Myocyte (in vitro differentiated cells): ENCODE results near the gene SLC66A2. TPM values are rescaled to one million over a fixed set of nuclear protein-coding genes. Genes with fewer than 3 reads are reported as not detected.
"Not testable (repeated sequence)": the region's sequence is repeated elsewhere in the genome, so short reads cannot be mapped to it uniquely, and the experiment has no call there.

Experiments
- DNase-seq: peaks from one replicate; pipeline ENCODE4 v3.0.0-alpha.2; 2012; ENCODE audit warnings: low read depth
- total RNA-seq: library from RNA; depleted of rRNA; stranded (reverse); fragments of >200 nt; gene quantifications from 2 replicates; pipeline ENCODE4 v1.2.3, GENCODE V29; 2014

Gene SLC66A2
- total RNA-seq, 1 donor from 2014 or later: 51.4 TPM

DNA sequence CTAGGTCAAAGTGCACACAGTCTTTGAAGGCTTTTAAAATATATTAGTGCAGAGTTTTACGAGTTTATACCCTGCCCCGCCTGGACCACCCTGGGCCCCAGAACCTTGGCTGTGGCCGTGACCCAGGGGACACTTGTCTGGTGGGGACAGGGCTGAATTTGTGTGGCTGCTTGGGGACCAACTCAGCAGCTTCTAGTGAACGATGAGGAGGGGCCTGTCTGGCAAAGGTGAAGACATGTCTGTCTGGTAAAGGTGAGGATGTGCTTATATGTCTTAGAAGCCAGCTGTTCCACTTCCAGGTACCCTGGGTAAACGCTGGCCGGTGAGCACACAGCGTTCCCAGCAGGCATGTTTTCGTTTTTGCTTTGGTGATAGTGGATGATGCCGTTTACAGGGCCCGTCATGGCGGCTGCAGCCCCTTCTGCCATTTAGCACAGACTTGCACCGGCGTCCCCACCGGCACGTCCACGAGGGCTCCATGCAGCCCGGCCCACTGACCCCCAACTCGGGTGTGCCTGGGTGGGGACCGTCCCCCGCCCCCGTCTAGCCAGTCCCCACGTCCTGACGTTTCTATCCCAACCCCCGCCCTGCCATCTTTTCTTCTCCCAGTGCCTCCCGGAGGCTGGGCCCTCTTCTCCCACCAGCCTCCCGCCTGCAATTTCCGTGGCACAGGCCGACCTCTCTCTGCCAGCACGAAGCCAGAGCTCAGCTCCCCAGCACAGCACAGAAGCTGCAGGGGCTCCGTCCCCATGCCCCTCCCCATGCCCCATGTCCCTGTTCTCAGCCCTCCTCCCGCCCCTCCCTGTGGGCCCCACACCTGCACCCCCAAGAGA is 67.8 kb downstream of the SLC66A2 start:
- no peak for DNase-seq

DNA sequence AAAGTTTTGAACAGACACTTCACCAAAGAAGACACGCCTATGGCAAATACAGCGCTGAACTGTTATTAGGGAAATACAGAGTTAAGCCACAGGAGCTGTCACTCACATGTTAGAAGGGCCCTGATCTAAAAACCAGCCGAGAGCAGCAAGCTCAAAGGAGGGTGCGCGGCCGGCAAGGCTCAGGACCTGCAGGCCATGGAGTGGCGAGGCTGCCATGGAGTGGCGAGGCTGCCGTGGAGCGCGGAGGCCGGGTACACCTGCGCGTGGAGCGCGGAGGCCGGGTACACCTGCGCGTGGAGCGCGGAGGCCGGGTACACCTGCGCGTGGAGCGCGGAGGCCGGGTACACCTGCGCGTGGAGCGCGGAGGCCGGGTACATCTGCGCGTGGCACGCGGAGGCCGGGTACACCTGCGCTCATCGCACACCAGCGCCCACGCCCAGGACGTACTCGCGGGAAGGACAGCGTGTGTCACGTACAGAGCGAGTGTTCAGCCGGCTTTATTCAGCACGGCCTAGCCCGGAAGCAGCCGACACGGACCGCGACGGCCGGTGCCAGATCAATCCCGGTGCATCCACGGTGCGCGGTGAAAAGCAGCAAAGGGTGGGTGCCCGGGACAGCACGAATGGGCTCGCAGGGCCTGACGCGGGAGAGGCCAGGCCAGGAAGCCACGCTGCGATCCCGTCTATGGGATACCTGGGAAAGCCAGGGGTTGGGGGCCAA is 68.8 kb downstream of the SLC66A2 start:
- DNase-seq: no peak

DNA sequence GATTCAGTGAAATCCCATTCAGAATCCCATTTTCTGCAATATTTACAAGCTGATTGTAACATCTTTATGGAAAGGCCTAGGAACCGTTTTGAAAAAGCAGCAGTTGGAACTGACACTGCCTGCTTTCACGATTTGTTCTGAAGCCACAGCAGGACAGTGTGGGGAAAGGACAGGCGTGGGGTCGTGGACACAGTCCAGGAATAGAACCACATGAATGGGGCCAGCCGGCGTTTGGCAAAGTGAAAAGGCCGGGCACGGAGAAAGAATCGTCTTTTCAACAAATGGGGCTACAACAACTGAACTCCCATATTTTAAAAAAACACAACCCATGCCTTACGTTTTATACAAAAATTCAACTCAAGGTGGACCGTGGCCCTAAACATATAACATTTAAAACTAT is 69.8 kb downstream of the SLC66A2 start:
- no peak for DNase-seq

DNA sequence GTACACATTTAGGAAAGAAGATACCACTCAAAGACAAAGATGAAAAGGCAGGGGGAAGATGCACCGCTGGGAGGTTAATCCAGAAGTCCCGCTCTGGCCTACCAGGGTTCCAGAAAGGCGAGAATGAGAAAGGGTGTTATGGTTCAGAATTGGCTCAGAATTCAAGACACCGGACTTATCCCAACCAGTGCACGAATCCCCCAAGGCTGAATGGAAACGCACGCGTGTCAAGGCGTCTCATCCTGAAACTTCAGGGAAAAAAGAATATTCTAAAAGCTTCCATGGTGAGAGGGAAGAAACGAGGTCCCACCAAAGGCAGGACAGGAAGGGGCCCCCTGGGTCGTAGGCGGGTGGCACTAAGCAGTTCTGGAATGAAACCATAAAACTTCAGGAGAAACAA is 71.9 kb downstream of the SLC66A2 start:
- DNase-seq: no peak

DNA sequence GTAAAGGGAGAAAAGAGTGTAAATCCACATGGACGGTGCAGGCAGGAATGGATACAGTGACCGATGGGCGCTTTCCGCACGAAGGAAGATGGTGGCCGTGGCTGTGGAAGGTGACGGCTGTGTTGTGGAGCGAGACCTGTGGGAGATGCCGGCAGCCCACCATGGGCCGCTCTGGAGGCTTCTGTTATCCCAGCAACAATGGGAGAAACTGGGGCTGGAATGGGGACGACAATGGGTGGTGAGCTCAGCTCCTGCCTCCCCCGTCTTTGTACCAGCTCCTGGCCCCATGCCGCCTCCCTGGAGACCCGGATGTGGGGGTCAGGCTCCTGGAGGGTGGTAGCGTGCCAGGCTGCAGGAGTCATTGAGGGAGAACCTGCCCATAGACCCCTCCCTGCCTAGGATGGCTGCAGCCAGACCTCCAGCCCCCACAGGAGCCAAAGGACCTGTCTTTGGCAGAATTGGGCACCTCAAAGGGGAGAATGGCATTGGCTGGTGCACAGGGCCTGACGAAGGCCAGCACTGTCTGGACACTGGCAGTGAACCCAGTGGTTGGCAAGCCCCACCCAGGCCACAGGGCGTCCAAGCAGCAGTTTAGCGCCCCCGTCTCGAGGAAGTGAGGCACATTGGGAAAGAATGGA is 72.6 kb downstream of the SLC66A2 start:
- DNase-seq: no peak

DNA sequence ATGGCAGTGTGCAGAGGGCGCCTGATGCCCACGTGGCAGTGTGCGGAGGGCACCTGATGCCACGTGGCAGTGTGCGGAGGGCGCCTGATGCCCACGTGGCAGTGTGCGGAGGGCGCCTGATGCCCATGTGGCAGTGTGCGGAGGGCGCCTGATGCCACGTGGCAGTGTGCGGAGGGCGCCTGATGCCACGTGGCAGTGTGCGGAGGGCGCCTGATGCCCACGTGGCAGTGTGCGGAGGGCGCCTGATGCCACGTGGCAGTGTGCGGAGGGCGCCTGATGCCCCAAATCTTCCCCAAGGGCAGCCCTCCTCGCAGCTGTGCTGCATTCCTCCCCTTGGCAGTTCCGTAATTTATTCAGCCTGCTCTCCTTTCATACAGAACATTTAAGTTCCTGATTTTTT is 73.2 kb downstream of the SLC66A2 start:
- not testable (repeated sequence) for DNase-seq

DNA sequence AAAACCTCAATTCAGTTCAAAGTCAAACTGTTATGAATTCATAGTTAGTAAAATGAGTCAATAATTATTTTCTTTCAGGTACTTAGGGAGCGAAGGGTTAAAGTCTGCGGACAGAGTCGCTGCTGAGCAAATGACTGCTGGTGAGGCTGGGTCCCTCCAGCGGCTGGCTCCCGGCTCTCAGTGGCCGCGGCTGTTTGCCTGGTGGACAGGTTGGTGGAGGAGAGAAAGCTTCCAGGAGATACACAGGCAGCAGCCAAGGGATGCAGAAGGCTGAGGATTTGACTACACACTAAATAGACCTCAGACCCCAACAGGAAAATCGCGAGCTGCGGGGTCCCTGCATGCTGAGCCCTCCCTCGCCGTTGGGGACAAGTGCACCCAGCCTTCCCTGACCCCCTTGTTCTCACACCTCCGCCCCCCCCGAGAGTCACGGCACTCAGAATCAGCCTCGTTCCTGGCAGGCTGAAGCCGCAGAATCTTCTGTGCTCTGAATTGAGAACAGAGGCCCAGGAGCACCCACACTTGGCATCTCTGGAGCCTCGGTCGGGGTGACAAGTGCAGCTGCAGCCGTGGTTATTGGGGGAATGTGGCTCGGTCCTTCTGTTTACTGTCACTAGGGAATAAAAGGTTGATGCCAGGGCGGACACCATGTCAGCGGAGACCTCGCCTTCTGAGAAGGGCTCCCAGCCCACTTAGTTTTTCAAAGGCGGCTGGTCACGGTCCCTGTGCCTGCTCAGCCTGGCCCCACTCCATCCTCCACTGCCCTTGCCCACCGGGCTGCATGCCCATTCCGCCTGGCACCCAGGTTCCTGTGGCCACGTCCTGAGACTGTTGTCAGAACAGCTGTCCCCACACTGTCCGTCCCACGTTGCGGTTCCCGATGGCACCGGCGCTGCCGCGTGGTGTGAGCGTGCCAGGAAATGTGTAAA is 74.0 kb downstream of the SLC66A2 start:
- DNase-seq: peak; percentile 83

DNA sequence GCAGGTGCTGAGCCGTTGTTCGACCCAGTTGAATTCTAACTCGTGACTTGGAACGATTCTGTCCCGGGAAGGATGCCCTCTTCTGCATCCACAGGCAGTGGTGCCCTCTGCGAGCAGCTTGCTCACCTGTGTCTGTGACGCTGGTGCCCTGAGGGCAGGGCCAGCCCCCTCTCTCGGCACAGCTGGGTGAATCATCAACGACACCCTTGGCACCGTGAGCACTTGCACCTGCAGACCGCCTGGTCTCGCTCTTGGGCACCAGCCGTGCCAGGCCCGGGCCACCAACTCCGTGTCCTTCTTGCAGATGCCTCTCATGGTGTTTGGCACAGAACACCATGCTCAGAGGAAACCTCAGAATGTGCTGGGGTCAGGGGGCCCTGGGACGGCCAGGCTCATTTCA is 75.0 kb downstream of the SLC66A2 start:
- no peak for DNase-seq

DNA sequence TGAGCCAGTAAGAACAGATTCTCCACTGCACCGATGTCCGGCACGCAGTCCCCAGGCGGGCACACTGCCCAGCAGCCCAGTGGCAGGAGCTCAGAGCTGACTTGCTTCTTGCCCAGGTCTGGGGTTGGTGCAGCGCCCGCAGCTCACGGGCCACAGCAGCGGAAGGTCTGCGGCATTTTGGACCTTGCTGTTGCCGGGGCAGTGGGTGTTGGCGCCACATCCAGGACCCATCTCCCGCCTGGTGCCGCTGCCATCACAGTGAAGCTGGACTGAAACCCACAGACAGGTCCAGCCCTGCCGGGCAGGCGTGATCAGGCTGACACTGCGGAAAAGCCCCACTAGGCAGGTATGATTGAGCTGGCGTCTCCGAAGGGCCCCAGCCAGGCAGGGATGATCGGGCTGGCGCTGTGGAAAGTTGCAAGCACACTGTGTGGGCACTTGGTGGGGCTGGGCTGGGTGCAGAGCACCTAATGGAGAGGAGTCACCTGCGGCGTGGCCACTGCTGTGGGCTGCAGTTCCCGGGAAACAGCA is 75.5 kb downstream of the SLC66A2 start:
- no peak for DNase-seq

DNA sequence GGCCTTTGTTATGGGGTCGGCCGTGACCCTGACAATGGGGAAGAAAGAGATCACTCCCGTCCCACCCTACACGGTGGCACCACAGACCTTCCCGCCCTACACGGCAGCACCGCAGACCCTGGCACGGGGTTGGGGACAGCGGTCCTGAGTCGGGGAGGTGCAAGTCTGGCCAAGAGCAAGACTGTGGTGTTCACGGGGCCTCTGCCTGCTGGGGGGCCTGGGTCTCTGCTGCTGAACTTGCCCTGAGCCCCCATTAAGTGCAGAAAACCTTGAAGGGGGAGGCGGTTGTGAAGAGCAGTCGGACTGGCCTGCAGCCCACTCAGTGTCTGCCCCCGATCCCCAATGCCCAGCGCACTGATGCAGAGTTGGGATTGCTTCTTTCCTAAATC is 75.9 kb downstream of the SLC66A2 start:
- no peak for DNase-seq

DNA sequence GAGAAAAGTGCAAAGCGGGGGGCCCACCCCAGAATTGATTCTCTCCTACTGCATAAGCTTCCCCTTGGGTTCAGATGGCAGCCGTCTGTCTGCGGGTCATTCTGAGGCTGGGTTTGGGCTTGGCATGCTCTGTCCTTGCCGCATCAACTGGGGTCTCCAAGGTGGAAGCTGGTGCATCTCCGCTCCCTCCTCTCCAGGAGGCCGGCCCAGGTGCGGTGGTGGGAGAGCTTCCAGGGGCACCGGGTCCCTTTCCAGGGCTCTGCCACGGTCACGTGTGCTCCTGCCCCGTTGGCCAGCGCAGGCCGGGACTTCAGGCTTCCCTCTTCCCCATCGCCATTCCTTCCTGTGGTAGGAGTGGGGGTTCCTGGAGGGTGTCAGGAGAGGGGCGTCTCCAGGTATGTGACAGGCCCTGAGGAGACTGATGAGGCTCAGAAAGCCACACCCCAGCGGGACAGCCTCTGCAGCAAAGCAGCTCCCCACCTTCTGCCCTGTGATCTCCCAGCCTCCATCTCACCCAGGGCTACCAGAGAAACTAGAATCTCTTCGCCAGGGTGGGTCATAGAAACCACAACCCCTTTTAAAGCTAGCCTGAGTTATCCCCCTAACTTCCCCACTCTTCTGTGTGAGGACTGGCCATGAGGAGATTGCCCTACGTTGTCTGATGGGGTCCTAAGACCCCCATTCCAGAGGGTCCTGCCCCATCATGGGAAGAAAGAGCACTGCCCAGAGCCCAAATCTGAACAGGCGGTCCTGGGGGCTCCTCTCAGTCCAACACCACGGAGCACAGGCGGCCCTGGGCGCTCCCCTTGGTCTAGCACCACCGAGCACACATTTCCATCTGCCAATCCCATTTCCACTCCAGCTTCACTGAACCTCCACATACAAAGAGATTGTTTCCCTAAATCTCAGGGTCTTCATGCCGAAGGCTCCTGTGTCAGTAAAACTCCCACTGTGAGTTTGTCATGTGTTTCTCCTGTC is 76.6 kb downstream of the SLC66A2 start:
- no peak for DNase-seq

DNA sequence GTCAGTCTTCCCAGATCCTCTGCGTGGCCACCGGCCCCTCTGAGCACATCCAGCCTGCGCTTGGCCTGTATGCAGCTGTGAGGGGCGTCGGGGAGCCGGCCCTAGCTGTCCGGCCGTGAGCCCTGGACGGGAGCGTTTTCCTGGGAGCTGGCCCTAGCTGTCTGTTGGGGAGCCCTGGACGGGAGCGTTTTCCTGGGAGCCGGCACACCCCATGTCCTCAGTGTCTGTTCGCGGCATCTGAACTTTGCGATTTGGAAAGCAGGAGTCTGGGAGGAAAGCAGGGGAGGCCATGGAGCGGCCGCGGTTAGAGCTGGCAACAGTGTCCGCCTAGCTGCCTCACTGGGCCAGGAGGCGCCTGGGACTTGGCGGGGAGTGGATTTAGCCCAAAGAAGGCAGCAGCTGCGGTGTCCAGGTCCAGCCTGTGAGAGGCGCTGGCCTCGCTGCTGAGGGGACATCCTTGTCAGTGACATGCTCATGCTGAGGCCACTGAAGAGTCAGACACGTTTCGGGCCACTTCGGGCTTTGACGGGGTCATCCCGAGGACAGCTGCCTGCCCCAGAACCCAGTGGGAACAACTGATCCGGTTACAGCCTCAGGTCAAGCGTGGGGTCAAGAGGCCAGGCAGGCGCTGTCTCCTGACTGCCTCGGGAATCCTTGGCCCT is 77.9 kb downstream of the SLC66A2 start:
- no peak for DNase-seq

DNA sequence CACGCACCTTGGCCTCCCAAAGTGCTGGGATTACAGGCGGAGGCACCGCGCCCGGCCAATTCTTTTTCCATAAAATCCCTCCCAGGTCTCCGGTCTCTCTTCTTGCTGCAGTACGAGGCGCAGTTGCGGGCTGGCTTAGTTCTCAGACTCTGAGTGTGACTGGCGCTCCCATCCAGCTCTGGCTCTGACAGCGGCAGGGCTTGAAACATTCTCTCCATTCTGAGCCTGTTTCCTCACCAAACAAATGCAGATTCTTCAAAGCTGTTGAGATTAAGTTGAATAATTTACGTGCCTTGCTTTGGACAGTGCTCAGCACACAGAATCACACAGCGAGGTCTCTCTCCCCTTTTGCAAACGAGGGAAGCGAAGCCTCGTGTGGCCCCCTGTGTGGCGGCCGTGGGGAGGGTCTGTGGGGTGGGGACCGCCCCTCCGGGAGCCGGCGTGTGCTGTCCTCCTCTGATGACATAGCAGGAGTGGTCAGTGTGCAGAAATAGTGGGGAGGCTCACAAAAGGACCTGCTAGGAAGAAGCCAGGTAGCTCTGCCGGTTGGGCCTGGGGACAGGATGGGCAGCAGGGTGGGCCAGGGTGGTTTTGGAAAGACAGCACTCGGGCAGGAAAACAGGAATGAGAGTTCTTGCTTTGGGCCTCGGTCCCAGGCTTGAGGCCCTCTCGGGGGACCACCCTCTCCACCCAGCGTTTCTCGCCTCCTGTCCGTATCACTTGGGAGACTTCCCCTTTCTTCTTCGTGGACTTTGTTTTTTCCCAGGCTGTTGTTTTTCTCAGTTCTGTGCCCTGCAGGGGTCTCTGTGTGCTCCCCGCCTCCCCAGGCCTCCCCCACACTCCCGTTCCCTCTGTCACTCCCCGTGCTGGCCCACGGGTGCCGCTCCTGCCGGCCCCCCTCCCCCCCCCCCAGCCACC is 78.7 kb downstream of the SLC66A2 start:
- DNase-seq: no peak

DNA sequence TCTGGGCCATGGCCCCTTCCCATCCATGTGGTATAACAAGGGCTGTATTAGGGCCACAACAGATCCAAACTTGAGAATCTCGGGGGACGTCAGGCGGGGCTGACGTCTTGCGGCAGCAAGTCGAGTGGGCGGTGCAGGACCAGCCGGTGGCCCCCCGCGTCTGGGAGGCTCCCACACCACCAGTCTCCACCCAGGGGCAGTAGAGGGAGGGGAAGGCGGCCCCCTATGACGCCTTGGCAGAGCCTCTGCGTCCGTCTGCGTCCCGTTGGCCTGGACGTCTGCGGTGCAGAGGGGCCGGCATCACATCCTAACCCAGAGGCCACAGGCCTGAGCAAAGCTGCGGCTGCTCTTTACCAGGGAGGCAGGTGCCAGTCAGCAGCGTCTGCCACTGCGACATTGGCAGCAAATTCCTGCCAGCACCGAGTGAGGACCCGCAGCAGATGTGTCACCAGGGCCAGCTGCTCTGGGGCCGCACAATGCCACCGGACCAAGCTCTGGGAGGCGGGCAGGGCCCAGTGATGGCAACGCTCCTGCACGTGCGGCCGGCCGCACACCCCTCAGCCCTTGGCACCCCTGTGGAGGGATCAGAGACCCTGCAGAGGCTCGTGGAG is 79.9 kb downstream of the SLC66A2 start:
- DNase-seq: peak; percentile 52

DNA sequence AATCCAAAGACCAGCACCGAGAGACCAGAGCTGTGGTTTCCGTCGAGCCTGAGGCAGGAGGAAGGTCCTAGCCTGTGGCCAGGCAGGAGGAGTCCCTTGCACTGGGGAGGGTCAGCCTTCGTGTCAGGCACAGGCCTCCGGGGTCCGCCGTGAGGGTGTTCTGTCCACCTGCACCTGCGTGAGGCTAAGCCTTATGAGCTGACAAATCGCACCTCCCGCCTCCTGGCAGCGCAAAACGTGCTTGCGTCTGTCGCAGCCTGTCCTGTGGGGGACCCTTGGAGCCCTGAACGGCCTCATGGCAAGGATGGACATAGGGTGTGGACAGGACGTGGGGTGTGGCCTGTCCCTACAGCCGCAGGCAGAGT is 80.4 kb downstream of the SLC66A2 start:
- DNase-seq: no peak

DNA sequence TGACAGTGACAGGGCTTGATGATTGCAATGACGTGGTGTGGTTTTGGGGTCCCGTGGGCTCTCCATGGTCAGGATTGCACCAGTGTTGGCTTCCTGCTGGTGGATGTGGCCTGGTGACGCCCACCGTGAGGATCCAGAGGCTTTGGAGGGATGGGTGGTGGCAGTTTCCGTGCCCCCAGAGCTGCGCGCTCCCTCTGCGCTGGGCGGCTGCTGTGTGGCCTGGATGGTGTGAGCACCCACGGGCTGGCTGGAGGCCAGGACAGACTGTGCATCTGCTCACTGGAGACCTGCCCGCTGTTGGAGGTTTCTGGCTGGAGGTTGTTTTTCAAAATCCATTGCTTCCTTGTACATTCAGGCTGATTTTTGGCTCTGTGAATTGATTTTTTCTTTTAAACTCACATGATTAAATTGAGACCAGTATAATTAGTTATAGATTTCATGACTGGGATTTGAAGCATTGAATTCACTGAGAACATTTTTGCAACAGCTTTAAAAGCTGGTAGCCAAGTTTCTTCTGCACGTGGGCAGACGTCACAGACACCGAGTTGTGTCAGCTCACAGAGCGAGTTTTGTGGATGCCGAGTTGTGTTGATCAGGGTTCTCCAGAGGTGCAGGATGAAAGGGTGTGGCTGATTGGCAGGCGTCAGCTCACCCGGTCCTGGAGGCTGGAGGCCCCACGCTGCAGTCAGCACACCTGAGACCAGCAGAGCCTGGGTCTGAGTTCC is 81.0 kb downstream of the SLC66A2 start:
- peak; percentile 37 for DNase-seq
